ENCODE results near the gene SULT2B1.
A peak's percentile ranks its signal among the peaks of the same experiment; 100 is the strongest.

Gene SULT2B1

DNA sequence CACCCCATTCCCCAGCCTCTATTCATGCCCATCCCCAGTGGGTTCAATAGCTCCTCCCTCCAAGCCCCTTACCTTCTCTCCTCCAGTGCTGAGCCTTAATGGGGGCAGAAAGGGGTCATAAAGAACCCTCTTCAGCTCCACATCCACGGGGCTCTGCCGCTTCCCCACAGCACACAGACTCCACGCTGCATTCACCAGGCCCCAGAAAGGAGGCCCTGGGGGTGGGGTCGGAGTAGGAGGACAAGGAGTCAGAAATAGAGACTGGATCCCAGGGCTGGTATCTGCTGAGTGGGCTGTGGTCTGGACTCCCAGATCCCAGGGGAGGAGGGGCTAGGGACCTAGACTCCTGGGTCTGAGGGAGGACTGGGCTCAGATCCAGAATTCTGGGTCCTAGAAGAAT is 92.4 kb downstream of the SULT2B1 start:
- Histone ChIP-seq H3K79me2 (ENCODE audit: low read length) (no peaks in the 10 kb centered on the region), H3K4me1 (ENCODE audit: low read length) (peaks cover 5% of the 10 kb centered on the region; the same call in 1 of the 2 replicates), H3K27ac (ENCODE audit: low read length) (no peak overlapping the region), H3F3A (ENCODE audit: insufficient read depth, low read length) (no peaks in the 10 kb centered on the region; the same call in 1 of the 2 replicates), H3K9ac (ENCODE audit: low read length) (no peak overlapping the region), H2AFZ (ENCODE audit: low read length) (no peak overlapping the region), H3K9me2 (replicated peaks; ENCODE audit: insufficient read depth, low read length) (no peaks in the 10 kb centered on the region), H3K27me3 (replicated peaks; ENCODE audit: insufficient read depth, low read length) (peaks cover 39% of the 10 kb centered on the region), H3K4me3 (ENCODE audit: low read length) (no peak overlapping the region), H4K20me1 (ENCODE audit: insufficient read depth, low read length) (no peaks in the 10 kb centered on the region), H3K9me3 (replicated peaks; ENCODE audit: insufficient read depth, low read length) (no peaks in the 10 kb centered on the region), H3K4me2 (ENCODE audit: low read depth, low read length) (no peak overlapping the region), H3K36me3 (replicated peaks; ENCODE audit: insufficient read depth, low read length) (no peaks in the 10 kb centered on the region)
- no peak for TF ChIP-seq EZH2 (optimal IDR thresholded peaks at IDR 0.05; ENCODE audit: low read depth, low read length)
- TF ChIP-seq EZH2phosphoT487 (IDR thresholded peaks at IDR 0.05; ENCODE audit: low read length), result no peak
- TF ChIP-seq CTCF (IDR thresholded peaks at IDR 0.05; ENCODE audit: low read length), result no peak
- no peak for DNase-seq

DNA sequence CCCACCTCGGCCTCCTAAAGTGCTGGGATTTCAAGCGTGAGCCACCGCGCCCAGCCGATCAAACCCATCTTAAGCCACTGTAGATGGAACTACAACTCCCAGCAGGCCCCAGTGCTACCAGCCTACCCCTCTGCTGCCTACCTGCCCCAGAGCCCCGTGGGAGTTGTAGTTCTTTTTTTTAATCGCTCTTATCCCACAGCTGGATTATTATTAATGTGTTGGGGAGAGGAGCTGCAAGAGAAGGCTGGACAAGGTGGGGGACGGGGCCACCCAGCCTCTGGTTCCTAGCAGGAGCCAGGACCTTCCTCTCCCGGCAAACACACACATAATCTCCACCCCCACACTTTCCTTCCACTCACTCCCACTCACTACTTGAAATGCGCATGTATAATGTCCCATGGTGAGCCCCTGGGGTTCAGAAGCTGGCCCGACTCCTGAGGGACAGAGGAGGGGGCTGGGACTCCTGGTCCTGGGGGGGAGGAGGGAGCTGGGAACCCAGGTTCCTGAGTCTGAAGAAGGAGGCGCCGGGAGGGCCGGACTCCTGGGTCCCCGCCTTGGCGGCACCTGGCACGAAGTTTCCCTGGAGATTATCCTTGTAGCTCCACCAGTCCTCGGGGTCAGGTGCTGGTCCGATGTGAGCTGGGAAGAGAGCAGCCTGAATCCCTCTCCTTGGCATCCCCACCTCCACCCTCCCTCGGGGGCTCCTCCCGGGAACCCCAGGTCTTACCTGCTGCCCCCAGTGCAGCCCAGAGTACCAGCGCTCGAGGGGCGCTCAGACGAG is 93.1 kb downstream of the SULT2B1 start:
- Histone ChIP-seq H3K4me2 (ENCODE audit: low read depth, low read length) (peak overlapping the region; percentile 81), H4K20me1 (ENCODE audit: insufficient read depth, low read length) (no peaks in the 10 kb centered on the region), H3K4me3 (ENCODE audit: low read length) (peak overlapping the region; percentile 57), H3K36me3 (replicated peaks; ENCODE audit: insufficient read depth, low read length) (no peaks in the 10 kb centered on the region), H3K9ac (ENCODE audit: low read length) (no peak overlapping the region), H2AFZ (ENCODE audit: low read length) (peak overlapping the region; percentile 68), H3K9me2 (replicated peaks; ENCODE audit: insufficient read depth, low read length) (no peaks in the 10 kb centered on the region), H3K27ac (ENCODE audit: low read length) (no peak overlapping the region), H3K9me3 (replicated peaks; ENCODE audit: insufficient read depth, low read length) (no peaks in the 10 kb centered on the region), H3K4me1 (ENCODE audit: low read length) (peaks cover 7% of the 10 kb centered on the region; the same call in 1 of the 2 replicates), H3F3A (ENCODE audit: insufficient read depth, low read length) (no peaks in the 10 kb centered on the region; the same call in 1 of the 2 replicates), H3K27me3 (replicated peaks; ENCODE audit: insufficient read depth, low read length) (peaks cover 39% of the 10 kb centered on the region), H3K79me2 (ENCODE audit: low read length) (no peaks in the 10 kb centered on the region)
- TF ChIP-seq CTCF (IDR thresholded peaks at IDR 0.05; ENCODE audit: low read length) (no peak), EZH2phosphoT487 (IDR thresholded peaks at IDR 0.05; ENCODE audit: low read length) (no peak), EZH2 (optimal IDR thresholded peaks at IDR 0.05; ENCODE audit: low read depth, low read length) (no peak)
- DNase-seq, result peak; percentile 66

GRCh38 chr19:48645620-48646000 is 93.6 kb downstream of the SULT2B1 start:
- DNase-seq, result no peak
- no peak for TF ChIP-seq EZH2phosphoT487 (IDR thresholded peaks at IDR 0.05; ENCODE audit: low read length)
- no peak for TF ChIP-seq CTCF (IDR thresholded peaks at IDR 0.05; ENCODE audit: low read length)
- no peak for TF ChIP-seq EZH2 (optimal IDR thresholded peaks at IDR 0.05; ENCODE audit: low read depth, low read length)
- H2AFZ ChIP-seq (ENCODE audit: low read length), result peak overlapping the region; percentile 68

More at GRCh38 chr19:48645620-48646000, 93.6 kb downstream of the SULT2B1 start:
- H3F3A ChIP-seq (ENCODE audit: insufficient read depth, low read length), result no peaks in the 10 kb centered on the region; the same call in 1 of the 2 replicates
- H3K27me3 ChIP-seq (replicated peaks; ENCODE audit: insufficient read depth, low read length), result peaks cover 39% of the 10 kb centered on the region
- H4K20me1 ChIP-seq (ENCODE audit: insufficient read depth, low read length), result no peaks in the 10 kb centered on the region
- H3K27ac ChIP-seq (ENCODE audit: low read length), result no peak overlapping the region
- peaks cover 7% of the 10 kb centered on the region; the same call in 1 of the 2 replicates for H3K4me1 ChIP-seq (ENCODE audit: low read length)
- H3K36me3 ChIP-seq (replicated peaks; ENCODE audit: insufficient read depth, low read length), result no peaks in the 10 kb centered on the region
- H3K79me2 ChIP-seq (ENCODE audit: low read length), result no peaks in the 10 kb centered on the region
- peak overlapping the region; percentile 57 for H3K4me3 ChIP-seq (ENCODE audit: low read length)
- H3K4me2 ChIP-seq (ENCODE audit: low read depth, low read length), result peak overlapping the region; percentile 81
- H3K9me3 ChIP-seq (replicated peaks; ENCODE audit: insufficient read depth, low read length), result no peaks in the 10 kb centered on the region
- no peak overlapping the region; the same call in 1 of the 2 replicates for H3K9ac ChIP-seq (ENCODE audit: low read length)
- H3K9me2 ChIP-seq (replicated peaks; ENCODE audit: insufficient read depth, low read length), result no peaks in the 10 kb centered on the region
